Loucy (cell line): ENCODE measurements around the gene SNX24.

ENCODE experiments used
- CTCF ChIP-seq: fragments of 200-600 bp; sonication (generic); conservative IDR thresholded peaks from 2 replicates; pipeline ENCODE4 v1.5.1; 2014; ENCODE audit warnings: mild to moderate bottlenecking, antibody characterized with exemption, low read length
- EZH2phosphoT487 ChIP-seq: fragments of 200-600 bp; IDR thresholded peaks from 2 replicates; pipeline ENCODE4 v1.6.1; 2018; ENCODE audit warnings: antibody characterized with exemption, mild to moderate bottlenecking, moderate library complexity, borderline replicate concordance

GRCh38 chr5:122845229-122846050 lies at the start of gene SNX24:
- TF ChIP-seq CTCF (no peak), EZH2phosphoT487 (no peak)
